Right atrium auricular region (tissue), 2 donors: ENCODE data around the gene CCT6A. TPM values are rescaled to one million over a fixed set of nuclear protein-coding genes. Genes with fewer than 3 reads are reported as not detected.
"Not testable (repeated sequence)": the region's sequence is repeated elsewhere in the genome, so short reads cannot be mapped to it uniquely, and the experiment has no call there.

ENCODE experiments used
- DNase-seq: peaks from one replicate; pipeline ENCODE4 v3.0.0-alpha.2; 2019; ENCODE audit warnings: low spot score
- H3K27ac ChIP-seq, 2 donors: fragments of 200-600 bp; sonication (generic); 1 replicate in 1 of 2; 2 replicates in 1 of 2; pipeline ENCODE4 v1.5.1; 2016 to 2019
- H3K27me3 ChIP-seq, 2 donors: fragments of 200-600 bp; sonication (generic); one replicate each; pipeline versions ENCODE4 v1.5.1 to v1.6.0; 2017 to 2019
- H3K36me3 ChIP-seq: fragments of 200-600 bp; sonication (generic); one replicate; pipeline ENCODE4 v1.5.1; 2016
- H3K4me1 ChIP-seq, 2 donors: fragments of 200-600 bp; sonication (generic); one replicate each; pipeline versions ENCODE4 v1.5.1 to v1.6.0; 2017 to 2019
- H3K4me3 ChIP-seq, 2 donors: fragments of 200-600 bp; sonication (generic); 1 replicate in 1 of 2; 2 replicates in 1 of 2; pipeline ENCODE4 v1.5.1; 2017 to 2019; ENCODE audit warnings: mild to moderate bottlenecking in 1 of 2, moderate library complexity in 1 of 2
- H3K9me3 ChIP-seq, 2 donors: fragments of 200-600 bp; sonication (generic); one replicate each; pipeline ENCODE4 v1.5.1; 2019
- CTCF ChIP-seq, 2 donors: fragments of 200-600 bp; sonication (generic); IDR thresholded peaks; one replicate each; pipeline ENCODE4 v1.5.1; 2019; ENCODE audit warnings: antibody characterized with exemption in 2 of 2
- total RNA-seq, 2 donors: library from RNA; depleted of rRNA; stranded (reverse); fragments of >200 nt; gene quantifications; one replicate each; pipeline ENCODE4 v1.1.0, GENCODE V29; 2016

CCT6A gene
- total RNA-seq, 2 donors from 2014 or later, result 39.3 to 68.1 TPM

- TF ChIP-seq CTCF (IDR thresholded peaks at IDR 0.05), result no peak
- Histone ChIP-seq H3K4me1 (peaks cover 0 to 33% of the 10 kb centered on the region in 2 donors), H3K36me3 (peaks cover 58% of the 10 kb centered on the region), H3K4me3 (no peak overlapping the region), H3K9me3 (no peaks in the 10 kb centered on the region), H3K27ac (peak overlapping the region; percentile 2 to 23), H3K27me3 (no peaks in the 10 kb centered on the region)
- no peak for DNase-seq
These were observed 31.7 kb downstream of the CCT6A start for GRCh38 chr7:56083150-56083785.

- TF ChIP-seq CTCF (IDR thresholded peaks at IDR 0.05), result no peak
- H3K27ac ChIP-seq, result no peak overlapping the region
These were observed 35.2 kb downstream of the CCT6A start for GRCh38 chr7:56086761-56087160.

GRCh38 chr7:56087445-56087844 is 35.9 kb downstream of the CCT6A start:
- no peak for DNase-seq
- TF ChIP-seq CTCF (IDR thresholded peaks at IDR 0.05), result no peak
- H3K4me1 ChIP-seq, result peaks cover 0 to 29% of the 10 kb centered on the region in 2 donors
- no peaks in the 10 kb centered on the region for H3K27me3 ChIP-seq
- H3K36me3 ChIP-seq, result peaks cover 34% of the 10 kb centered on the region
- H3K9me3 ChIP-seq, result no peaks in the 10 kb centered on the region
- no peak overlapping the region for H3K27ac ChIP-seq
- no peak overlapping the region for H3K4me3 ChIP-seq

More at GRCh38 chr7:56086761-56087160, 35.2 kb downstream of the CCT6A start:
- Histone ChIP-seq H3K4me1 (peaks cover 0 to 22% of the 10 kb centered on the region in 2 donors), H3K36me3 (peaks cover 41% of the 10 kb centered on the region), H3K9me3 (no peaks in the 10 kb centered on the region), H3K27me3 (no peaks in the 10 kb centered on the region), H3K4me3 (no peak overlapping the region)
- DNase-seq, result no peak

GRCh38 chr7:56091591-56091990 is 40.0 kb downstream of the CCT6A start:
- Histone ChIP-seq H3K36me3 (peaks cover 11% of the 10 kb centered on the region), H3K4me1 (peaks cover 0 to 32% of the 10 kb centered on the region in 2 donors), H3K4me3 (peak overlapping the region; percentile 7 to 41), H3K9me3 (no peaks in the 10 kb centered on the region), H3K27me3 (no peaks in the 10 kb centered on the region), H3K27ac (peak overlapping the region; percentile 77 to 90)
- peak; percentile 62 for DNase-seq
- TF ChIP-seq CTCF (IDR thresholded peaks at IDR 0.05), result no peak

GRCh38 chr7:56092388-56092787 is 40.8 kb downstream of the CCT6A start:
- not testable (repeated sequence) for H3K9me3 ChIP-seq, DNase-seq, H3K36me3 ChIP-seq, H3K27me3 ChIP-seq
- Histone ChIP-seq H3K27ac (peak overlapping the region; percentile 77 to 90), H3K4me3 (peak overlapping the region; percentile 28 to 41), H3K4me1 (peaks cover 0 to 36% of the 10 kb centered on the region in 2 donors)

- Histone ChIP-seq H3K36me3 (no peaks in the 10 kb centered on the region), H3K27ac (peak within 1 kb of the TSS; percentile 77 to 90), H3K9me3 (no peaks in the 10 kb centered on the region), H3K4me1 (peaks cover 0 to 42% of the 10 kb centered on the region in 2 donors), H3K27me3 (no peaks in the 10 kb centered on the region), H3K4me3 (peak within 1 kb of the TSS; percentile 28 to 41)
- peak; percentile 85 for DNase-seq
- peak; percentile 56 to 81 for TF ChIP-seq CTCF (IDR thresholded peaks at IDR 0.05)
These were observed 41.4 kb downstream of the CCT6A start, which contains the start of gene PHKG1 for GRCh38 chr7:56092789-56093531. Gene PHKG1, minus strand, starts transcription at chr7:56092952. Its CDS starts 4,011 bp downstream, at chr7:56088941.
